Activated B cell treated with CpG ODN at 0.5 μM for 24 hours (primary cell): ENCODE data around the gene ATP2B2. TPM values are rescaled to one million over a fixed set of nuclear protein-coding genes. Genes with fewer than 3 reads are reported as not detected.

Experiments
- ATAC-seq: fragments of 200-7000 bp; cut with Tn5 transposase; one replicate; pipeline ENCODE4 v1.10.0; 2021; ENCODE audit warnings: low read depth, mild to moderate bottlenecking, moderate library complexity
- CTCF ChIA-PET: fragments of 350-600 bp; sonication (Branson Sonifier 250); formaldehyde crosslinking; loops from one replicate; lab custom pipeline; 2021; ENCODE audit warnings: antibody characterized with exemption; lab: Charles Lee
- POLR2A ChIA-PET: fragments of 350-600 bp; sonication (Branson Sonifier 250); formaldehyde crosslinking; loops from one replicate; lab custom pipeline; 2021; ENCODE audit warnings: antibody characterized with exemption; lab: Charles Lee
- DNase-seq: peaks from one replicate; pipeline ENCODE4 v3.0.0; 2022
- H3K27ac Mint-ChIP-seq: one replicate; pipeline ENCODE4 v1.8.0; 2020; ENCODE audit warnings: mixed read lengths
- H3K27me3 Mint-ChIP-seq: one replicate; pipeline ENCODE4 v1.8.0; 2021; ENCODE audit warnings: mixed read lengths
- H3K36me3 Mint-ChIP-seq: one replicate; pipeline ENCODE4 v1.8.0; 2021; ENCODE audit warnings: low read depth, mixed read lengths
- H3K4me1 Mint-ChIP-seq: one replicate; pipeline ENCODE4 v1.8.0; 2021; ENCODE audit warnings: mixed read lengths
- H3K4me3 Mint-ChIP-seq: one replicate; pipeline ENCODE4 v1.8.0; 2020; ENCODE audit warnings: mild to moderate bottlenecking, mixed read lengths
- H3K9me3 Mint-ChIP-seq: one replicate; pipeline ENCODE4 v1.8.0; 2020; ENCODE audit warnings: mixed read lengths
- CTCF ChIP-seq: fragments of 200-600 bp; IDR thresholded peaks from one replicate; pipeline ENCODE4 v1.8.0; 2022; ENCODE audit warnings: antibody characterized with exemption, mild to moderate bottlenecking
- intact Hi-C: fragments of 100-400 bp; cut with micrococcal nuclease; formaldehyde crosslinking; loops from one replicate; pipeline ENCODE4 v1.15.1; 2024
- total RNA-seq: library from RNA; stranded (reverse); gene quantifications from 2 replicates; pipeline ENCODE4 v1.2.3, GENCODE V29; 2022

The ATP2B2 gene
- total RNA-seq, 1 donor from 2014 or later, result not detected

GRCh38 chr3:10359761-10360161 is 145.6 kb downstream of the ATP2B2 start:
- Mint-ChIP-seq H3K4me3 (no peak overlapping the region), H3K27ac (no peak overlapping the region), H3K27me3 (no peaks in the 10 kb centered on the region), H3K9me3 (no peaks in the 10 kb centered on the region), H3K4me1 (peaks cover 35% of the 10 kb centered on the region), H3K36me3 (no peaks in the 10 kb centered on the region)
- TF ChIP-seq CTCF, result no peak
- DNase-seq (no peak), ATAC-seq (no peak)
- intact Hi-C loops, result loop anchor here (10.0 kb wide), 1 partner anchor 95 kb away; no protein-coding TSS in a partner anchor
- POLR2A ChIA-PET, result no interaction called here
- CTCF ChIA-PET, result interaction anchor here (1.4 kb wide), 1 partner anchor 379 kb away, joined by 4 read pairs; no protein-coding TSS in a partner anchor

- H3K36me3 Mint-ChIP-seq, result no peaks in the 10 kb centered on the region
- intact Hi-C loops, result loop anchor here (10.0 kb wide), 1 partner anchor 96 kb away; no protein-coding TSS in a partner anchor
- no peak for ATAC-seq
- CTCF ChIA-PET, result interaction anchor here (1.1 to 1.3 kb wide), 2 partner anchors 15 to 380 kb away, joined by 3 to 4 read pairs; no protein-coding TSS in a partner anchor
- DNase-seq, result no peak
- H3K4me3 Mint-ChIP-seq, result no peak overlapping the region
- no peaks in the 10 kb centered on the region for H3K9me3 Mint-ChIP-seq
- TF ChIP-seq CTCF, result no peak
- H3K27ac Mint-ChIP-seq, result no peak overlapping the region
- POLR2A ChIA-PET, result no interaction called here
- H3K4me1 Mint-ChIP-seq, result peaks cover 46% of the 10 kb centered on the region
- H3K27me3 Mint-ChIP-seq, result no peaks in the 10 kb centered on the region
Measured at GRCh38 chr3:10358309-10358980, 146.9 kb downstream of the ATP2B2 start.

- Mint-ChIP-seq H3K4me3 (no peak overlapping the region), H3K36me3 (no peaks in the 10 kb centered on the region), H3K9me3 (no peaks in the 10 kb centered on the region), H3K4me1 (peaks cover 53% of the 10 kb centered on the region), H3K27me3 (no peaks in the 10 kb centered on the region), H3K27ac (peak overlapping the region; percentile 24)
- POLR2A ChIA-PET, result interaction anchor here (1.0 kb wide), 1 partner anchor 32 kb away, joined by 3 read pairs; no protein-coding TSS in a partner anchor
- CTCF ChIA-PET, result interaction anchor here (1.1 to 1.3 kb wide), 2 partner anchors 14 to 381 kb away, joined by 3 to 4 read pairs; no protein-coding TSS in a partner anchor
- intact Hi-C loops, result loop anchor here (1.0 to 10.0 kb wide), 2 partner anchors 32 to 97 kb away; no protein-coding TSS in a partner anchor
- DNase-seq (no peak), ATAC-seq (peak; percentile 98)
- no peak for TF ChIP-seq CTCF
Measured at GRCh38 chr3:10357592-10358308, 147.6 kb downstream of the ATP2B2 start.

- ATAC-seq, result no peak
- CTCF ChIA-PET, result interaction anchor here (1.3 kb wide), 1 partner anchor 382 kb away, joined by 3 read pairs; no protein-coding TSS in a partner anchor
- no peaks in the 10 kb centered on the region for H3K36me3 Mint-ChIP-seq
Measured at GRCh38 chr3:10357095-10357494, 148.3 kb downstream of the ATP2B2 start.

More at GRCh38 chr3:10357095-10357494, 148.3 kb downstream of the ATP2B2 start:
- TF ChIP-seq CTCF, result no peak
- H3K27me3 Mint-ChIP-seq, result no peaks in the 10 kb centered on the region
- H3K4me1 Mint-ChIP-seq, result peaks cover 59% of the 10 kb centered on the region
- DNase-seq, result no peak
- no peak overlapping the region for H3K27ac Mint-ChIP-seq
- intact Hi-C loops, result loop anchor here (1.0 to 10.0 kb wide), 2 partner anchors 32 to 98 kb away; no protein-coding TSS in a partner anchor
- no peak overlapping the region for H3K4me3 Mint-ChIP-seq
- H3K9me3 Mint-ChIP-seq, result no peaks in the 10 kb centered on the region
- POLR2A ChIA-PET, result interaction anchor here (1.0 kb wide), 1 partner anchor 32 kb away, joined by 3 read pairs; no protein-coding TSS in a partner anchor
